DMS79 treated with DMSO at 0.1 percent for 48 hours (cell line): ENCODE measurements around the gene CBX4.

Experiments
- DNase-seq: peaks from one replicate; lab custom pipeline; 2025; lab: John Stamatoyannopoulos, UW

The CBX4 gene

DNA sequence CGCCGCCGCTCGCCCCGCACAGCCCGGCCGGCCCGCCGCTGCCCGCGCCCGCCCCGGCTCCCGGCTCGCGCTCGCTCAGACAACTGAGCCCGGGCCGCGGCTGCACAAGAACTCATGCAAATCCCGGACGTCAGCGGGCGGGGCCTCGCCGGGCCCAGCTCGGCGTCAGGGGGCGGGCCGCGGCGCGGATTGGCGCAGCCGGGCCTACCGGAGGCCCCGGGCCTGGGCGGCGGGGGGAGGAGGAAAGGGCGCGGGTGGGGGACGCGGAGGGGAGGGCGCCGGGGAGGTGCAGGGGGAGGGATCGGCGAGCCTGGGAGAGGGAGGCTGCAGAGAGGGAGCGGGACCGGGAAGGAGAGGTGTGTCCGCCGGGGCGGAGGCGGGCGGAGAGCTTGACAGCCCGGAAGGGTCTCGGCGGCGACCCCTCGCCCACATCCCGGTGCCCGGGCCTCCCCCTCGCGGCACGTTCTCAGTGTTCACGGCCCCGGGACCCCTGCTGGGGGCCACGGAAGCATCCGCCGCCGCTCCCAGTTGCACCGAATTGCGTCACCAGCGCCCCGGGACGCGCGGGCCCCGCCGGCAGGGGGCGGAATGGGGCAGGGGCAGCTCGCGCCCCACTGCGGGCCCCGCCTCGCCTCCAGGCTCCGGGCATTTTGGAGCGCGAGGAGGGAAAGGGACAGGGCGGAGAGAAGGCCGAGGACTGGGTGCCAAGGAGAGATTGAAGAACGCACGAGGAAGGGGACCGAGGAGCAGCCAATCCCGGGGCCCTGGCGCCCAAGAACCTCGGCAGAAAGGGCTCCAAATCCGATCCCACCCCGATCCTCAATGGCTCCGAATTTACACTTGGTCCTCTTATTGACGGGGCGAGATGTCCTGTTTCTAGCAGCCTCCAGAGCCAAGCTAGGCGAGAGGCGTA, at the start of gene CBX4:
TSS of gene CBX4 (minus strand) at position 85 of the 913 bp plus-strand sequence. CDS start 189 bp downstream, outside the sequence.
- peak; percentile 76 for DNase-seq

DNA sequence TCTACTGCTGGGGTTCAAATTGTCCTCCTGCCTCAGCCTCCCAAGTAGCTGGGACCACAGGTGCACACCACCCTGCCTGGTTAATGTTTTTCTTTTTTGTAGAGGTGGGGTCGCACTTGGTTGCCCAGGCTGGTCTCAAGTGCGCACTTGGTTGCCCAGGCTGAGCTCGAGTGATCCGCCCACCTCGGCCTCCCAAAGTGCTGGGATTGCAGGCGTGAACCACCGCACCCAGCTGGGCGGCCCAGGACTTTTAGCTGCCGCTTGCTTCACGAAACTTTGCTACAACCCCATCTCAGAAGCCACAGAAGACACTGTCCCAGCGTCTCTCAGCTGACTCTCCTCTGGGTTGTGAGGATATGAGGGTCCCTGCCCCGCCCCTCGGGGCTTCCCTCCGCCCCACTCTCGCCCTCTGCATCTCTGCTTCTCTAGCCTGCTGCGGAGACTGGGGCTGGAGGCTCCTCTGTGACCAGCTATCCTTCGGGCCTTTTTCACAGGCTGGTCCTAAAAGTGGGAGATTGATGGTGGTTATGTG, 48.8 kb upstream of the CBX4 start:
- DNase-seq: no peak

DNA sequence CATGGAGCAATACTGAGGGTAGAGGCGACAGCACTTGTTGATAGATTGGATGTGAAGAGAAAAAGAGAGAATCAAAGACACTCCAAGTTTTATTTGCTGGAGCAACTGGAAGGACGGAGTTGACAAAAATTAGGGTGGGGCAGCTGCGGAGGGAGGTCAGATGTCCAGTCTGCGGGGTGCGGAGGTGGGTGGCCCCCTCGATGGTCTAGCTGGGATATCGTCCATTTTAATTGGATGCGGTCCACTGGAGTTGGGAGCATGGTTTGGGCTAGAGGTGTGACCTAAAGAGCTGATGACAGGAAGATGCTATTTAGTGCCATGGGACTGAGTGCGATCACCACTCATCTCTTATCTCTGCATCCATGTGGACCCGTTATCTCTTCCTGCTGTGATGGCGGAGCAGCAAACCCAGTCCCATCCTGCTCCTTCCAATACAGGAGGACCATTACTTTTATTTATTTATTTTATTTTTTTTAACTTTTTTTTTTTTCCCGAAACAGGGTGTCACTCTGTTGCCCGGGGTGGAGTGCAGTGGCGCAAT, 48.3 kb upstream of the CBX4 start:
- no peak for DNase-seq

- DNase-seq: no peak
Measured at GRCh38 chr17:79883202-79883601, 44.0 kb upstream of the CBX4 start.

DNA sequence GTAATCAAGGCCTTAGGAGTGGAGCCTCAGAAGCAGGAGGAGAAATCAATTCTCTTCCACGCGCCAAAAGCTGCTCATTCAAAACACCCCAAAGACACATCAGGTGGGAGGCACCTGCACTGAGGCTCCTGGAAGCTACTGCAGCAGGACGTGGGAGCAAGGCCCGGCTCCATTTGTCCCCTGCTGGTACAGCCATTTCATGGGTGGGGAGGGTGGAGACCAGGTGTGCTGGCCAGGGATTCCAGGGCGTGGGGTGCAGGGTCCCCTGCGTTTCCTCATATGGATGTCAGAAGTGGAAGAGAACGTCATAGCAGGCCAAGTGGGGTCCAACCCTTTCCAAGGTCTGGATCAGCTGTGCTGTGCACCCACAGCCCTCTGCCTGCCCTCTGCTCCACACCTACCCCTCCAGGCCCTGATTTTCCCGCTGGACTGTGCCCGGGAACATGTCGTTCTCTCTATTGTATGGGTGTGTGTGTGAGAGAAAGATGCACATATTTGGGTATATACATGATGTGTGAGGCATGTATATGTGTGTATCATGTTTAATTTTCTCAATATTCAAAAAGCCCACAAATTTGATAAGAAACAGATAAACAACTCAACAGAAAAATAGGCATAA, 39.2 kb upstream of the CBX4 start:
- DNase-seq: no peak

- no peak for DNase-seq
Measured at GRCh38 chr17:79877041-79877440, 37.8 kb upstream of the CBX4 start.

DNA sequence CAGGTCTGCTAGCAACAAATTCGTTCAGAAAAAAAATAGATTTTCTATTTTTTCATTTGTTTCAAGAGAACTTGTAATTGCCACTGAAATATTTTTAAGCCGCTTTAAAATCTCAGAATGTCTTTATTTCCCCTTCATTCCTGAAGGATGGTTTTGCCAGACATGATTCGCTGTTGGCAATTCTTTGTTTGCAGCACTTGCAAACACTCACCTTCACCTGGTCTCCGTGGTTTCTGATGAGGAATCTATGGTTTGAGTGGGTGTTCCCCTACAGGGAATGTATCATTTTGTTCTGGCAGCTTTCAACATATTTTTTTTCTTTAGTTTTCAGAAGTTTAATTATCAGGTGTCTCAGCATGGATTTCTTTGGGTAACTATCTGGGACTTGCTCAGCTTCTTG, 36.3 kb upstream of the CBX4 start:
- no peak for DNase-seq

DNA sequence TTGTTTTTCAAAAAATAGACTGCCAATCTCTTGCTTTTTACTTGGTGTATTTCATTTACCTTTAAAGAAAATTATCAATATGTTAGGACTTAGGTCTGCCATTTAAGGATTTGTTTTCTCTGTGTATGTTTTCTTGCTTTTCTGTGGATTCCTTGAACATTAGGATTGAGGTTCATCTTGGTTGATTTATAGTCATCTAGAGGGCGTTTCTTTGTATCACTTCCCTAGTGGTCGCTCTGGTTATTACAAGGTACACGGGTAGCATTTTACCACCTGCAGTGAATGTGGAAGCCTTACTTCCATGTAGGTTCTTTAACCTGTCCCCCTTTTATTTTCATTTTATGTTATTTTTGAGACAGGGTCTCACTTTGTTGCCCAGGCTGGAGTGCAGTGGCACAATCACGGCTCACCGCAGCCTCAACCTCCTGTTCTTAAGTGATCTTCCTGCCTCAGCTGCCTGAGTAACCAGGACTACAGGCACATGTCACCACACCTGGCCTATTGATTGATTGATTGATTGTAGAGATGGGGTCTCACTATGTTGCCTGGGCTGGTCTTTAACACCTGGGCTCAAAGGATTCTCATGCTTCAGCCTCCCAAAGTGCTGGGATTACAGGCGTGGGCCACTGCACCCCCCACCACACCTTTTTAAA, 35.2 kb upstream of the CBX4 start:
- DNase-seq: no peak

DNA sequence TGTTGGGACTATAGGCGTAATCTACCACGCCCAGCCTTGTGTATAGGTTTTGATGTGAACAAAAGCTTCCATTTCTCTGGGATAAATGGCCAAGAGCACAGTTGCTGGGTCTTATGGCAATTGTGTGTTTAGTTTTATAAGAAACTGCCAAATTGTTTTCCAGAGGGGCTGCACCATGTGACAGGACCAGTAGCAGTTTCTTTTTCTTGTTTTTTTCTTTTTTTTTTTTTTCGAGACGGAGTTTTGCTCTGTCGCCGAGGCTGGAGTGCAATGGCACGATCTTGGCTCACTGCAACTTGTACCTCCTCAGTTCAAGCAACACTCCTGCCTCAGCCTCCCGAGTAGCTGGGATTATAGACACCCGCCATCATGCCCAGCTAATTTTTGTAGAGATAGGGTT, 34.3 kb upstream of the CBX4 start:
- no peak for DNase-seq

DNA sequence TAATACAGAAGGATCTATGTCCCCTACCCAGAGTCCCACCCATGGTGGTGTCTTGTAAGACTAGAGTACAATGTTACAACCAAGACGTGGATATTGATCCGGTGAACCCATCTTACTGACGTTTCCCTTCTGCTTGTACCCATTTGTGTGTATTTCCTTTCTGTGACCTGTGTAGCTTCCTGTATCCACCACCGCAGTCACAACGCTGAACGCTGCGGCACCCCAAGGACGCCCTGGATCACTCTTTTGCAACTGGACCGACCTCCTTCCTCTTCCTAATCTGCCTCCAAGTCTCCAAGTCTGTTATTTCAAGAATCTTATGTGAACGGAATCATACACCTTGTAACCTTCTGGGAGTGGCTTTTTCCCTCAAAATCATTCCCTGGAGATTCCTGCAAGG, 33.5 kb upstream of the CBX4 start:
- DNase-seq: no peak

DNA sequence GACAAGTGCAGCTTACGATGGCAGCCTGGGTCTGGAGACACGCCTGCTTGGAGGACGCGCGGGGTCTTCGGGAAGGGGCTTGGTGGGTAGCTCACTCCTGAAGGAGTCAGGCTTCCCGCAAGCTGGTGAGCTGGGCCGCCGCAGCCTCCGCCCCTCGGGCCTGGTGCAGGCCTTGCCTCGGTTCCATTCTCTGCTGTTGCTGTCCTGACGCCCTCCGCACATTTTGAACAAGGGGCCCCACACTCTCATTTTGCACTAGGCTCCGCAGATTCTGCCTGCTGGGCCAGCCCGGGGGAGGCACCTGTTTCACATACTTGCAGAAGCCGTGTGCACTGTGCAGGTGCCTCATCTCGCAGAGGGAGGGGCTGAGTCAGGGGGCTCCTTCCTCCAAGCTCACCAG, 31.9 kb upstream of the CBX4 start:
- no peak for DNase-seq

GRCh38 chr17:79870540-79870939, 31.3 kb upstream of the CBX4 start:
- DNase-seq: no peak

- no peak for DNase-seq
Measured at GRCh38 chr17:79866791-79867518, 27.7 kb upstream of the CBX4 start.

DNA sequence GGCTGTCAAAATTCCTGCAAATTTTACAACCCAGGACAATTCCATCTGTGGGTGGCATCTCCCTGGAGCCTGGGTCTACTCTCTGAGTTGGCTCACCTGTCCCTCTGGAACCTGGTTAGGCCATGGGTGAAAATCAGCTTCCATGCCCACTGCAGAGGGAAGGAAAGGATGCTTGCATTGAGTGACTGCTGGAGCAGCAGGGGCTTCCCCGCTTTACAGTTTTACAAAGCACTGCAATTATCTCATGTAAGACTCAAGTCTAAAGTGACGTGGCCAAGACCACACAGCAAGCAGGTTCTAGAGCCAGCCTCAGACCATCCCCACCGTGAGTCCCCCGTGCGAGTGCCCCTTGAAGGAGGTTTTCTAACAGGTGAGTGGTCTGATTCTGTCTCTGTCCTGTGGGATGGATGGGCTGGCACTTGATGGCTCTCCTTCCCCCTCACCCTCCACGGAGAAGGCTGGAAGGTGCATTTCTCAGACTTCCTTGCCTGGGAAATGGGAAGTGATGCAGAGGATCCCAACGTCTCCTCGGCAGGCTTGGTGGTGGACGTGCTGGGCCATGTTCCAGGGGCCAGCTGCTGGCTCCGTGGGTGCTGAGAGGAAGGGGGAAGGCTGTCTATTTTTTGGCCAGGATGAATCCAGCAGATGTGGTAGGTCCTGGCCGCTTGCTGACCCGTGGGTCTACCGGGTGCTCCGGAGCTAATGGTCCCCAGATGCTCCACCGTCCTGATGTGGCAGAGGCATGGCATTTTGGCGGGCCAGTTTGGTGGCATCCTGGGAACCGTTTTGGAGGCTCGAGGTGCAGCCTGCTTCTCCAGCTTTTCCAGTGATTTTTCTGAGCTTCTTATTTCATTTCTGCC, 26.3 kb upstream of the CBX4 start:
- no peak for DNase-seq

DNA sequence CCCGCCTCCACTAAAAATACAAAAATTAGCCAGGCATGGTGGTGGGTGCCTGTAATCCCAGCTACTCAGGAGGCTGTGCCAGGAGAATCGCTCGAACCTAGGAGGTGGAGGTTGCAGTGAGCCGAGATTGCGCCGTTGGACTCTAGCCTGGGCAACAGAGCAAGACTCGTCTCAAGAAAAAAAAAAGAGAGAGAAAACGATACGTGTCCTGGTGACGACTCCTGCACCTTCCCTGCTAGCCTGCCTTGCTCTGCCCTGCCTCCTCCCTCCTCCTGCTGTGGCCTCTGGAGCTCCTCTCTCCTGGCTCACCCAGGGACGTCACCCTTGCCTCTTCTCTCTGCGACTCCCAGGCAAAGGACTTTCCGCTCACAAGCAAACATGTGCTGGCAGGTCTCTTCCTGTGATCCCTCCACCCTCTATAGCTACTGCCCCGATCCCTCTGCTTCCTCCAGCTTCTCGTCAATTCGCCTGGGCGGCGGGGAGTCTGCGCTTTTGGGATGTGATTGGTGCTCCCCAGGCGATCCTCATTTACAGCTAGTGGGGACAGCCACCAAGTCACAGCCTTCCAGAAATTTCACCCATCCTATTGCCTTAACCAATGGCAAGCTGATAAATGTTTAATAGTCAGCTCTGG, 25.5 kb upstream of the CBX4 start:
- DNase-seq: no peak

DNA sequence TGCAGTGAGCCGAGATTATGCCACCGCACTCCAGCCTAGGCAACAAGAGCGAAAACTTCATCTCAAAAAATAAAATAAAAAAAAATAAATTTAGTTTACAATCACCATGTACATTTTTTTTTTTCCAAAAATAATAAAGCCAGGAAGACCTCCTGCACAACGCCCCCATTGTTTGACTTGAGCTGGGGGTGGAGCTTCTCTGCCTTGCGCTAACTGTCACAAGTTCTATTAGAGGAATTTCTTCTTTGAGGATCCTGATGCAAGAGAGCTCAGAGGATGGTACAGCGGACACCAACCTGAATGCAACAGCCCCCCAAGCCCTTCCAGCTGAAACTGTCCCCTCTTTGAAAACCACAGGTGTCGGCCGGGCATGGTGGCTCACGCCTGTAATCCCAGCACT, 24.9 kb upstream of the CBX4 start:
- no peak for DNase-seq

DNA sequence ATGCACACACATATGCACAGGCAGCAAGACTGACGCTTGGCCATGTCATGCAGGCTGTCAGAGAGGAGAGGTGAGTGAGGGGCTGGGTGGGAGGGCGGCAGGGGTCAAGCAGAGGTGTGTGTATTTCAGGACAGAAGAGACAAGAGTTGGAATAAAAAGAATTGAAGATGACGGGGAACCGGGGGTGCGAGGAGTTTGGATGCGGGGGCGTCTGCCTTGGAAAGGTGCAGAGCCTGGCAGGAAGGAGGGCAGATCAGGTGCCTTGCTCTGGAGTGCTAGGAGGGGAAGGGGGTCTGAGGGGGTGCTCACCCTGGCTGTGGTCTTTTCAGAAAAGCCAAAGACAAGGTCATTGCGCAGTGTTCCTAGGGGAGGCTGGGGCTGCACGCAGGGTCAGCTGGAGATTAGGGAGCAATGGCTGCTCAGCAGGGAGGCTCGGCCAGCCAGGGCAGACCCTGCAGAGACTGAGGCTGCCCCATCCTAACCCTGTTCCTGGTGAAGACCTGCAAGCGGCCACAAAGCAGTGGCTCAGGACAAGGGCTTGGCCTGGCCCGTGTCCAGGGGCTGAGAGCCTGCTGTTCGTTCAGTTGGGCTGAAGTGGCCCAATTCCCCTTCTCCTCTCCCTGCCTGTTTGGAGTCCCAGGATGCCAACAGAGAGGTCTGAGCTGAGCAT, 23.7 kb upstream of the CBX4 start:
- peak; percentile 1 for DNase-seq

DNA sequence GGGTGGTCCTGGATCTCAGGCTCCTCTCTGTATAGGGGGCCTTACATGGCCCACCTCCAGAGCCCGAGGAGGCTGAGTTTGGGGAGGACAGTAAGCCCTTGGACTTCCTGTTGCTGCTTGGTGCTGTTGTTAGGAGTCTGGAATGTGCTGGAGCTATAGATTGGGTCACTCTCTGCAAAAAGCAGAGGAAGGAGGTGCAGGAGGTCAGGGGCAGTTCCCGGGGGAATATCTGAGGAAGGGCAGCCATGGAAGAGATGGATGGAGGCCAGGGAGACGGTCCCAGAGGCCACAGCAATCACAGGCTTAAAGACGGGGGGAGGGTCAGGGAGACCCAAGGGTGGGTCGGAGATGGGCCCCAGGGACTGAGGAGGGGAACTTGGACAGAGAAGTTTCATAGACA, 23.0 kb upstream of the CBX4 start:
- no peak for DNase-seq

- DNase-seq: peak; percentile 46
Measured at GRCh38 chr17:79861413-79862216, 22.4 kb upstream of the CBX4 start.
